H1 (cell line): ENCODE data around the gene DNAAF3. TPM values are rescaled to one million over a fixed set of nuclear protein-coding genes. Genes with fewer than 3 reads are reported as not detected.

Experiments
- BACH1 ChIP-seq: IDR thresholded peaks from 2 replicates; pipeline ENCODE4 v1.6.1; 2012; ENCODE audit warnings: low read length, improper control_type of control experiment
- JUND ChIP-seq: IDR thresholded peaks from 2 replicates; pipeline ENCODE4 v1.6.1; 2011; ENCODE audit warnings: mild to moderate bottlenecking, improper control_type of control experiment, low read length
- MAFK ChIP-seq: IDR thresholded peaks from 2 replicates; pipeline ENCODE4 v1.6.1; 2012; ENCODE audit warnings: low read depth, mild to moderate bottlenecking, improper control_type of control experiment, low read length
- USF2 ChIP-seq: IDR thresholded peaks from 2 replicates; pipeline ENCODE4 v1.6.1; 2011; ENCODE audit warnings: low read length, improper control_type of control experiment
- polyA plus RNA-seq, 7 experiments: library from polyadenylated mRNA; depleted of rRNA in 3 of 7; stranded (reverse) in 5 of 7; unstranded in 2 of 7; fragments of >200 nt in 5 of 7; fragments of 200-250 nt in 2 of 7; gene quantifications; 1 replicate in 5 of 7; 2 replicates in 1 of 7; 4 replicates in 1 of 7; pipeline versions ENCODE4 v1.2.1 to v1.2.3, GENCODE V29; 2011 to 2013; ENCODE audit warnings: missing spikeins in 2 of 7, mixed read lengths in 2 of 7
- total RNA-seq: library from RNA; stranded (reverse); fragmentation: NEBNext Ultra II Directional; extraction: Animal tissue kit (Norgen Biotek cat#: 25700); gene quantifications from 2 replicates; pipeline ENCODE4 v1.2.1, GENCODE V29; 2021

DNAAF3 gene
- total and polyA plus RNA-seq, 2 of the 8 experiments (the other 6 are each of a cell fraction or from before 2014, with no cell fraction given): 5.4 to 8.0 TPM

GRCh38 chr19:55199620-55200204 is 33.3 kb upstream of the DNAAF3 start (continued):
- TF ChIP-seq BACH1 (no peak), JUND (no peak), USF2 (no peak), MAFK (no peak)
